ENCODE measurements around the gene NELFCD.
A peak's percentile ranks its signal among the peaks of the same experiment; 100 is the strongest.

The NELFCD gene

DNA sequence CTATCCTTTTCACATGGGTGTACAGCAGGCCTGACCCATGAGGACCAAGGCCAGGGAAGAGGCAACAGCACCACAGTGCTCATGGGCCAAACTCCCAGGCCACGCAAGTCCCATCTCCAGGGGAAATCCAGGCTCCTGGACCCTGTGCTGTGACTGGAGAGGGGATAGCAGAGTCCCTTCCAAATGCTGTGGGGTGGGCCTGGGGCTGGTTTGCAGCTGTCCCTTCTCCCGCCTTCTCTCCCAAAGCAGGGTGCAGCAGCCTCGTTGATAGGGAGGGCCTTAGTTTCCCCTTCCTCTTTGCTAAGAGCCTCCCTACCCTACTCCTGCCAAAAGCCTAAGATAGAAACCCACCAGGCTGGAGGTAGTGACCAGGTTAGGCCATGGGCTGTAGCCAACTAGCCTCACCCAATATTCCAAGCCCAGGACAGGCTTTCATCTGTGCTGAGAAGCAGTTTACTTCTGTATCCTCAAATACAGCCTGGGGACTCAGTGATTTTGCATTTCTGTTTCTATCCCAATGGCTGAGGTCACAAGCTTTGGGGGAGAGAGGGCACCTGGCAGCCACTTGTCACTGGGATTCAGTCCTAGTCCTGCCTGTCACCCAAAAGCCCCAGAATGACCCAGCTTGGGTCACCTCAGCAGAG lies 24.6 kb downstream of the NELFCD start:
- TF ChIP-seq, protein P1, sequence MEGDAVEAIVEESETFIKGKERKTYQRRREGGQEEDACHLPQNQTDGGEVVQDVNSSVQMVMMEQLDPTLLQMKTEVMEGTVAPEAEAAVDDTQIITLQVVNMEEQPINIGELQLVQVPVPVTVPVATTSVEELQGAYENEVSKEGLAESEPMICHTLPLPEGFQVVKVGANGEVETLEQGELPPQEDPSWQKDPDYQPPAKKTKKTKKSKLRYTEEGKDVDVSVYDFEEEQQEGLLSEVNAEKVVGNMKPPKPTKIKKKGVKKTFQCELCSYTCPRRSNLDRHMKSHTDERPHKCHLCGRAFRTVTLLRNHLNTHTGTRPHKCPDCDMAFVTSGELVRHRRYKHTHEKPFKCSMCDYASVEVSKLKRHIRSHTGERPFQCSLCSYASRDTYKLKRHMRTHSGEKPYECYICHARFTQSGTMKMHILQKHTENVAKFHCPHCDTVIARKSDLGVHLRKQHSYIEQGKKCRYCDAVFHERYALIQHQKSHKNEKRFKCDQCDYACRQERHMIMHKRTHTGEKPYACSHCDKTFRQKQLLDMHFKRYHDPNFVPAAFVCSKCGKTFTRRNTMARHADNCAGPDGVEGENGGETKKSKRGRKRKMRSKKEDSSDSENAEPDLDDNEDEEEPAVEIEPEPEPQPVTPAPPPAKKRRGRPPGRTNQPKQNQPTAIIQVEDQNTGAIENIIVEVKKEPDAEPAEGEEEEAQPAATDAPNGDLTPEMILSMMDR (conservative IDR thresholded peaks at IDR 0.05; ENCODE audit: low read depth, low read length), result no peak
- H3K4me3 ChIP-seq (ENCODE audit: low read length), result no peak overlapping the region
- DNase-seq (ENCODE audit: low read depth), result no peak

DNA sequence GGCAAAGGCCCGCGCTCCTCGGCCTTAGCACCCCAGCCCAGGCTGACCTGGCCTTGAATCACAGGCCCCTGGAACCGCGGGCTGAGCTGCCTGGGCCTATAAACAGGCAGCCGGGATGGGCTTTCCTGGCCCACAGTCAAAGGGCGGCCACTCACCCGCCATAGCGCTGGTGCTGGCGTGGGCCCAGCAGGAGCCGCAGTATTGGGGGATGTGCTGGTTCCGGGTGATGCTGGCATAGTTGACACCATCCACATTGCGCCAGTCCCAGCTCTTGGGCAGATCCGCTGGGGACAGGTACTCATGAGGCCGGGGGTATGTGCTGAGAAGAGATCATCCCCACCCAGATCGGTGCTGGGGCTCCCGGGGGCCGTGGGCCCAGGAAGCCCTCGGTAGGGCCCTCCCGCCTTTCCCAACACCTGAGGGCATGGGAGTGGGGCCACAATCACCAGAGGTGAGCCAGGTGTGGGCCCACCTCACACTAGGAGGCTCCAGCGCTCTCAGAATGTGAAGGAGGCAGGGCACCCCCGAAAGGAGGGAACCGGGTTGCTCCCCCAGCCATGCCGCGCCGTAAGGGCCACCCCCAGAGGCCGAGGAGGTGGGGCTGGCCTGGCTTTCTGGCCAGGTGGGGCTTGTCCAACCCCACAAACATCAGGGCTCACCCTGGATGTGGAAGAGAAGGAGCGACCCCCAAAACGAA lies 25.3 kb downstream of the NELFCD start:
- DNase-seq (ENCODE audit: low read depth), result no peak
- TF ChIP-seq, protein P1 (conservative IDR thresholded peaks at IDR 0.05; ENCODE audit: low read depth, low read length), result no peak
- H3K4me3 ChIP-seq (ENCODE audit: low read length), result peak overlapping the region; percentile 55

DNA sequence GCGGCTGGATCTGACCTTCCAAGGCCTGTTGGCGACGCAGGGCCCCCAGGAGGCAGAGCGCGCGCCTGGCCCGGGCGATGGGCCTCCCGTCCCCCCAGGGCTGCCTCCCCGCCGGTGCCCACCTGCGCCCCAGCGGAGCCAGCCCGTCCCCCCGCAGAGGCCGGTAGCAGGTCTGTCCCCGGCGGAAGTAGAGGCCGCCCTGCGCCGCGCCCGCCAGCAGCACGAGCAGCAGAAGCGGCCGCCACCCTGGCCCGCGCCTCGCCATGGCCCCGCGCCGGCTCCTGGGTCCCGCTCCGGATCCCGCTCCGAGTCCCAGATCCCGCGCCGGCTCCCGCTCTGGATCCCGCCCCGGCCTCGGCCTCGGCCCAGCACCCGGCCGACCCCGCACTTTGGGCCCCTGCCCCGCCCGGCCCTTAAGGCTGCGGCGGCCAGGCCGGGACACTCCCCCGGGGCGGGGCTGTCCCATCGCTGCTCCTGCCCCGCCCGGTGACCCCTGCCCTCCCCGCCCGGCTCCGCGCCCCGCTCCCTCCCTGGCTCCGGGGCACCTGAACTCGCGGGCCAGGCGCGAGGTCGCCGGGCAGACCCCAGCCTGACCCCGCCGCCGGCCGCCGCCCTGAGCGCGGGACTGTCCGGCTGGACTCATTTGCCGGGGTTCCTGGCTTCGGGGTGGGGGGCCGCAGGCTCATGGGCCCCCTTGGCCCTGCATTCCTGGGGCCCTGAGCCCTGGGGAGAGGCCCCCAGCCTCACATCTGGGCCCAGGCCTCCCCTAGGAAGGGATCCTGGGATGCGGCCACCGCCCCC lies 26.0 kb downstream of the NELFCD start, which contains the start of gene CTSZ:
Gene CTSZ, minus strand, starts transcription at position 391 of the 801 bp plus-strand sequence. Its CDS starts 126 bp downstream, at position 265.
- TF ChIP-seq, protein P1 (conservative IDR thresholded peaks at IDR 0.05; ENCODE audit: low read depth, low read length), result no peak

DNA sequence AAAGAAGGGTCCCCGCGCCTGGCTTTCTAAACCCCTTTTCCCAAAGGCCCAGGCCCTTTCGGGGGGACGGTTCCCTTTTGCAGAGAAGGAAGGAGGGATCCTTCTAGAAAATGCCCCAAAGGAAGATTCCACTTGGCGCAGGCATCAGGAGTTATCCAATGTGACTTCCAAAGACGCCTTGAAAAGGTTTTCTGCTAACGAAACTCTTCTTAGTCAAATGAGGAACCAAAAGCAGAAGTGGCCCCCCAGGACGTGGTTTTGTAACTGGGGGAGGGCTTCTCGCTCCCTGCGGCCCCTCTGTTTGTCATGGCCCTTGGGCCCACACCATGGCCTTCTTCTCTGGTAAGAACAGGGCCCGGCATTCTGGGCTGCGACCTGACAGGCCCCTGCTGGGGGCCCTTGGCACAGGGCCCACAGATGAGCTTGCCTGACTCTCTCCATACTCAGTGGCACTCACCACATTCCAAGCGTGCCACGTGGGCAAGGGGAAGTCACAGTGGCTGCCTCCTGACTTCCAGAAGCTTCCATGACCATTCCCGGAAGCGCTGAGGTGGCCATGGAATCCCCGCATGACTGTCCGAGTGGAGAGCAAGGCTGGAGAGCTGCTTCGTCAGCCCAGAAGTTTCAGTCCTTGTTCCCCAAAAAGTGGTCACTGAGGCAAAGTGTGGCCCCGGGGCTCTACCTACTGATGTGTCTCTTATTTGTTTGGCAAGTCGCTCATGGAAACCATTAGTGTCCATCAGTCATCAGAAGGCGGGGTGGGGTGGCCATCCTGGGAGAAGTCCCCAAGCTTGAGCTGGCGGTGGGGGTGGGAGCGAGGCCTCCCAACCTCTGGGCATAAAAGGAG lies 26.8 kb downstream of the NELFCD start:
- TF ChIP-seq, protein P1 (conservative IDR thresholded peaks at IDR 0.05; ENCODE audit: low read depth, low read length), result no peak
- no peak overlapping the region for H3K4me3 ChIP-seq (ENCODE audit: low read length)
- DNase-seq (ENCODE audit: low read depth), result no peak

More for the DNA sequence above, 26.0 kb downstream of the NELFCD start, which contains the start of gene CTSZ:
- DNase-seq (ENCODE audit: low read depth), result no peak
- H3K4me3 ChIP-seq (ENCODE audit: low read length), result peak within 1 kb of the TSS; percentile 55

DNA sequence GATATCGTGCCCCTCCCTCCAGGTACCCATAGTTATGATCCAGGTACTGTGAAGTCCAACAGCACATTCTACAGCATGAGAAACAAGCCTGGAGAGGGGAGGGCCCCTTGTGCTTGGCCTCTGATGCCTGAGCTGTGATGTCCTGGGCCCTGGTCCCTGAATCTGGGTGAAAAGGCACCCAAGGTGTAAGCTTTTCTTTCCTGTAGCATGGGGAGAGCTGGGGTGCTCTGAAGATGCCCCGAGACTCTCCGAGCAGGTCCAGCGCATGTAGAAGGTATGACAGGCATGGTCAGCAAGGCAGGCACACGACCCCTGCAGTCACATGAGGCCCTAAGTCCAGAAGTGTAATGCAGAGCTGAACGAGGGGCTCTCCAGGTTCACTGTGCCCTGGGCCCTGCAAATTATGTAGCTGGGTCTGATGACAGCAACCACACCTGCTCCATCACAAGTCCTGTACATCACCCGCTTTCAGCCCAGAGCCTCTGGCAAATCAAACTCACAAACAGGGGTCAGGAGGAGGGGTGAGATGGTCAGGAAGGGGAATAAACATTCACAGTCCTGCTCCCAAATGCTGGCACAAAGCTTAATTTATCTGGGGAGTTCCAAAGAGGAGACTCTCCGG lies 27.8 kb downstream of the NELFCD start:
- TF ChIP-seq, protein P1 (conservative IDR thresholded peaks at IDR 0.05; ENCODE audit: low read depth, low read length), result no peak
- H3K4me3 ChIP-seq (ENCODE audit: low read length), result no peak overlapping the region
- no peak for DNase-seq (ENCODE audit: low read depth)

Measured in retinal pigment epithelial cell (primary cell).